Activated T-helper 9 cell treated with anti-CD3 and anti-CD28 coated beads, Interleukin-2, amount 50 U/mL, for 16 hours (primary cell): ENCODE results near the gene JMJD6.
A peak's percentile ranks its signal among the peaks of the same experiment; 100 is the strongest.
"Not testable (repeated sequence)": the region's sequence is repeated elsewhere in the genome, so short reads cannot be mapped to it uniquely, and the experiment has no call there.

ENCODE experiments used
- DNase-seq: peaks from one replicate; pipeline ENCODE4 v3.0.0-alpha.2; 2020; ENCODE audit warnings: low read depth

Gene JMJD6

DNA sequence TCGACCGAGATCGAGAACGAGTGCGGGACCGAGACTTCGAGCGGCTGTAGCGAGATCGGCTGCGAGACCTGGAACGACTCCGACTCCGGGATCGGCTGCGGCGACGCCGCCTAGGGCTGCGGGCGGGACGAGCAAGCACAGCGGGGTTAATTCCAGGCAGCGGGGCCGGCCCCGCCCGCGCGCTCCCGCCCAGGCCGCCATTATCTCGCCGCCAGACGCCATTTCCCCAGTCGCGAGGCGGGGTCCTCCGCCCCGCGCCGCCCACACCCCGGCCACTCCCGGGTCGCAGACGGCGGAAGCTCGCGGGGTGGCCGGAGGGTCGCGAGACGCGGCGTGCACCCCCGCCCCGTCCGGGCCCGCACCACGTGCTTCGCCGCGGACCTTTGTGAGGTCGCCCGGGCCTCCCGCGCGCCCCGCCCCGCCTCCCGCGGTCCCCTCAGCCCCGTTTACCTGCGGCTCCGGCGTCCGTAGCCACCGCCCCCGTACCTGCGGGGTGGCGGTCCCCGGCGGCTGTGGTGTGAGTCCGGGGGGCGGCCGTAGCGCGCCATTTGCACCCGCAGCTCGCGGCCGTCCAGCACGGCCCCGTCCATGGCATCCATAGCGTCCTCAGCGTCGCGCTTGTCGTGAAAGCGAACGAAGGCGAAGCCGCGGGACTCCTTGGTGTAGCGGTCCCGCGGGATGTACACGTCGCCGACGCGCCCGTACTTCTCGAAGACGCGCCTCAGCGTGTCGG, 10.1 kb upstream of the JMJD6 start:
- peak; percentile 58 for DNase-seq

DNA sequence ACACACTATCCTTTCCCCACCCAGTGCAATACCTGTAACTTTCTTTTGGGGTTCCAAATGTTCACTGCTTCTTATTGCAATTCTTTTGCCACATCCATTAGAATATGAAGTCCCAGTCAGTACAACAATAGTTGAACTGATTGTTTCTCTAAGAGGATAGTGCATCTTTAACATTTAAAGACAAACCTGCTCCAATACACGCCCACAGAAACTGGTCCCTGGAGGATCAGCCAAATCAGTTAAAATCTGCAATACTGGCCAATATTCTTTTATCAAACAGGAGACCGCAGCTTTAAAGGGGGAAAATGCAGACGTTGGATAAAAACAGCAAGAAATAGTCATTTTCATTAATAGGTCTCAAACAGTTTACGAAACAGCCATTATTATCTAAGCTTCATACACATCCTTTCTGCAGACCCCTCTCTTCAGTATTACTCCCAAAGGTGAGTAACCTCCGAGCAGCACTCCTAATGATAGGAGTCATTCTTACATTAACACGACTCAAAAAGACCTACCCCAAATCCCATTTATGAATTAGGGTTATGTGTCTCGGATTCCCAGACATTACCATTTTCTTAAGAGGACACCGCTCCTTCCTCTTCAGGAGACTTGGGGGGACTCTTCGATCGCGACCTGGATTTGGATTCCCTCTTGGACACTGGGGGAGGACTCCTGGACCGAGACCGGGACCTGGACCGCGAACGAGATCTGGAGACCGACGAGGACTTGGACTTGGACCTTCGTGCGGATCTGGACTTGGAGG, 9.4 kb upstream of the JMJD6 start:
- DNase-seq, result no peak

DNA sequence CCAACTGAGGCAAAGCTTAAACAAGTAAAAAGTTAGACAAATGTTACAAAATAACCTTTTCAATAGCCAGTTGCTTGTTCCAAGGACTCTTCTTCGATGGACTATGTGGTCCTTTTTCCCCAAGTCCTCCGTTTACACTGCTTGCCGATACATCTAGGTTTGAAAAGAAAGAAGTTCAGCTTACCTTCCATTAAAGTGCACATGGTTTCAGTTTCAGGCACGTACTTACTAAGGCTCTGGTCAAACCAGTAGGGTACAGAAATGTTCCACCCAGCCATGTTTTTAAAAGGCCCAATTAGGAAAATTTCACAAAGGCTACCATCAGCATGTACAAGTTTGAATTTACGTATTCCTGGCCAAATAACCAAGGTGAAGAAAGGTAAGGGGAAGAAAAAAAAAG, 8.6 kb upstream of the JMJD6 start:
- DNase-seq, result no peak

DNA sequence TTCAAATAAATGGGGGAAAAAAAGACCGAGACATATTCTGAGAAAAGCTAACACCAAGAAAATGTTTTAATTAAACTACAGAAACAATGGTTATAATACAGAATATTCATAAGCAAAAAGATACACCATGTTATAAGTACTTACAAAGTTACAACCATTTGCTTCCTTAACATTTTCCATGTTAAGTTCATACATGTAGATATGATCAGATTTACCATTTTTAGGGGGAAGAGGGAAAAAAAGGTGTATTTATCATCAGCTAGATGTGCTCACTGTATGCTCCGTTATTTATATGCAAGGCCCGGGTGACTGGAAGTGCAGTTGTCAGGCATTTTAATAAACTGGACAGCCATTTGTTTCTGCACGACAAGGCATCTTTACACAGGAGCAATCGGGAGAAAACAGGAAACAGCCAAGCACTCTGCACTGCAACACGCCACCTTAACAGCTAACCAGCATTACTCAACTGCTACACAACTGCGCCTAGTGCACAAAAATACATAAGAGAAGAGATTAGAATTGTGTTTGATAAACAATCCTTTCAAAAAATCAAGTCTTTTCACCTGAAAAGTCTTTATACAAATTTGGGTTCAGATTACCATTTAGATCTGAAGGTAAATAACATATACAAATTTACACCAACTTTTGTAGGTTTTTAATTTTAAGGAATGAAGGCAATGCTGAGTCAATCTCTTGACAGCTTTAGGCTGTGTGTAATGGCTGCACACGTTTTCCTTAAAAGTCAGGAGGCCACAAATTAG, 7.9 kb upstream of the JMJD6 start:
- no peak for DNase-seq

DNA sequence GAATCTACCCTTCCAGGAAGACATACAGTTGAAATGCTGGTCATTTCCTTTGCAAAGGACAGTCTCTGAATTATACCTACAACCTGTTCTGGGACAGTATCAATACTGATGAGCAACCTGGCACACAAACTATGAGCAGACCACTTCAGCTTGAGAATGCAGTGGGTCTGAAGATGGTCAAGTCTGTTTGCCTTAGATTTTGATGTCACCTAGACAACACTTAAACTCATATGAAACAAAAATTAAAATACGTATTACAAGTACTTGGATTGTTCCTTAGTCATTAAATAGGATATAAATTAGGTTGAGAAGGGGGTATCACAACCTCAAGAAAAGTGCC, 7.2 kb upstream of the JMJD6 start:
- DNase-seq, result no peak

DNA sequence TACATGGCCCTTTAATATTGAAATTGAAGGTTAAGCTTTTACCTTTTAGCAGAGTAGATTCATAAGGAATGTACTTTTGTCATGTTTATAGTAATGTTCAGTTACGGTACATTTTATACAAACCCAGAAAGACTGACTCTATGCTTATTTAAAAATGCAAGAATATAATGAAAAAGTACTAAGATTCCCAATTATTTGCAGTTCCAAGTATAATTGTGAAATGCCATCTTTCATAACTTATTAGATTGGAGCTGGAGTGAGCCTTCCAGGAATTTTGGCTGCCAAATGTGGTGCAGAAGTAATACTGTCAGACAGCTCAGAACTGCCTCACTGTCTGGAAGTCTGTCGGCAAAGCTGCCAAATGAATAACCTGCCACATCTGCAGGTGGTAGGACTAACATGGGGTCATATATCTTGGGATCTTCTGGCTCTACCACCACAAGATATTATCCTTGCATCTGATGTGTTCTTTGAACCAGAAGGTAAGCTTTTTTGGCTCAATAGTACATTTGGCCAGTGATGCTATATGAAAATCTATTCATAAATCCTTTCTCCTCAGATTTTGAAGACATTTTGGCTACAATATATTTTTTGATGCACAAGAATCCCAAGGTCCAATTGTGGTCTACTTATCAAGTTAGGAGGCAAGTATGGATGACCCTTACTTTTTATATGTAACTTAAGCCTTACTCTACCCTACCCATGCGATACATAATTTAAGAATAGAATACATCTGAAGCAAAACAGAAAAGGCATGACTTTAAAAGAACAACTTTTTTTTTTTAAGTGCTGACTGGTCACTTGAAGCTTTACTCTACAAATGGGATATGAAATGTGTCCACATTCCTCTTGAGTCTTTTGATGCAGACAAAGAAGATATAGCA, 6.6 kb upstream of the JMJD6 start:
- no peak for DNase-seq

DNA sequence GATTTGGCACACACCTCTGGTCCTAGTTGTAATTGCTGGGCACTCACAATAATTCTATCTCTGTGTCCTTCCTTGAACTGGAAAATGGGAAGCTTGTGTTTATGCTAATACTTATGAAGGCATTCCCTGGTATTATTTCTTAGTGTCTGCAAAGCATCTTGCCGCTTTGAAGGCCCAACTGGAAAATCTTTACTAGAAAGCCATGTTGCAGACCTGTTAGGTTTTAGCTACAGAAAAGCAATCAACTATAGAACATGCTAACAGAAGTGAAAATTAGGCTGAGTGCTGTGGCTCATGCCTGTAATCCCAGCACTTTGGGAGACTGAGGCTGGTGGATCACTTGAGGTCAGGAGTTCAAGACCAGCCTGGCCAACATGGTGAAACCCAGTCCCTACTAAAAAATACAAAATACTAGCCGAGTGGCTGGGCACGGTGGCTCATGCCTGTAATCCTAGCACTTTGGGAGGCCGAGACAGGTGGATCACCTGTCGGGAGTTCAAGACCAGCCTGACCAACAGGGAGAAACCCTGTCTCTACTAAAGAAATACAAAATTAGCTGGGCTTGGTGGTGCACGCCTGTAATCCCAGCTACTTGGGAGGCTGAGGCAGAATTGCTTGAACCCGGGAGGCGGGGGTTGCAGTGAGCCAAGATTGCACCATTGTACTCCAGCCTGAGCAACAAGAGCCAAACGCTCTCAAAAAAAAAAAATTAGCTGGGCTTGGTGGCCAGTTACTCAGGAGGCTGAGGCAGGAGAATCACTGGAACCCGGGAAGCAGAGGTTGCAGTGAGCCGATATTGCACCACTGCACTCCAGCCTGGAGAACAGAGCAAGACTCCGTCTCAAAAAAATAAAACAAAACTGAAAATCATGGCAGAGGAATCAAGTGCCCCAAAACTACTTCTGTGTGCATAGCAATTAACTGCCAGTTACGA, 5.7 kb upstream of the JMJD6 start:
- not testable (repeated sequence) for DNase-seq

DNA sequence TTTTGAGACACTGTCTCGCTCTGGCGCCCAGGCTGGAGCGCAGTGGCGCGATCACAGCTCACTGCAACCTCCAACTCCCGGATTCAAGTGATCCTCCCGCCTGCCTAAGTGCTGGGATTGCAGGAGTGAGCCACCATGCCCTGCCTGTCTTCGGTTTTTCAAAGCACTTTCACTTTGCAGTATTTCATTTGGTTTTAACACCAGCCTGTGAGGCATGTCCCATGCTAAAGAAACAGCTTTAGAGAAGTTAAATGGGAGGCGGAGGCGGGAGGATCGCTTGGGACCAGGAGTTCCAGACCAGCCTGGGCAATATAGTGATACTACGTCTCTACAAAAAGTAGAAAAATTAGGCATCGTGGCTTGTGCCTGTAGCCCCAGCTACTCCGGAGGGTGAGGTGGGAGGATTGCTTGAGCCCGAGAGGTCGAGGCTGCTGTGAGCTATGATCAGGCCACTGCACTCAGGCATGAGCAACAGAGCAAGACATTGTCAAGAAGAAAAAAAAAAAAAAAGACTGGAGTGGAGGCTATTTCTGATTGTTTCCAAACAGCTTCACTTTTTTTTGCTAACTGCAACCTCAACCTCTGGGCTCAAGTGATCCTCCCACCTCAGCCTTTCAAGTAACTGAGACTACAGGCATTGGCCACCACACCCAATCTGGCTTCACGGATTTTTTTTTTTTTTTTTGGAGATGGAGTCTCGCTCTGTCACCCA, 1.5 kb upstream of the JMJD6 start:
- no peak for DNase-seq

DNA sequence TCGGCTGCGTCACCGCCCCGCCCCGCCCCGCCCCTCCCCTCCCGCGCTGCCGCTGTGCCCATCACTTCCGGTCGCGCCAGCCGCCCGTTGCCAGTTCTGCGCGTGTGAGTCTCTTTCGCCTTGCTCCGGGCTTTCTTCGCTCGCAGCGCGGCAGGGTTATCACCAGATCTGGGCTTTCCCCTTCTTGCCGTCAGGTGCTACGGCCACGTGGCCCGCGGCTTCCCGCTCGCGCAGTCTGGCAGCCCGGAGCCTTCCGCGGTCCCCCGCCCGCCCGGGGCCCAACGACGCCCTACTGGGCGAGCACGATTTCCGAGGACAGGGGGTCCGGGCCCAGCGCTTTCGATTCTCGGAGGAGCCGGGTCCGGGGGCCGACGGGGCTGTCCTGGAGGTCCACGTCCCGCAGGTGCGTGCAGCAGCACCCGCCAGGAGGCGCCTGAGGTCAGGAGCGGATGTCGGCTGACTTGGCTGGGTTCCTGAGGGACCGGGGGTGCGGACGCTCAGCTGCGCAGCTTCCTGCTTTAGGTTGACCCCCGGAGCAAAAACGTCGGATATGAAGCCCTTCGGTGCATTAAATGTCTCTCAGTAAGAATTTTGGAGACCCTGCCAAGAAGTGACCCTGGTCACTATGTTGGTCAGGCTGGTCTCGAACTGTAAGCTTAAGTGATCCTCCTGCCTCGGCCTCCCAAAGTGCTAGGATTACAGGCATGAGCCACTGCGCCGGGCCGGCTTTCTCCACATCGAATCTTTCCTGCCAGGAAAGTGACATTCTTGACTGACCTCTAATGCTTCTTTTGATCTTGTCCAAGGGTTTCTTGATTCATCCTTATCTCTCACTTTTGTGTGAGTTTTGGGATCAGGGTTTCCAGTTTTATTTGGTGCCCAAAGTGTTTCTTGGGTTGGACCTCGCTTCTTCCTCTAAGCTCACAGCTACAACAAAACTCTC, 641 bp upstream of the JMJD6 start, which contains the start of gene METTL23:
TSS of gene METTL23 (plus strand) at position 64 of the 943 bp plus-strand sequence. CDS start 2,872 bp downstream, outside the sequence.
- peak; percentile 70 for DNase-seq

DNA sequence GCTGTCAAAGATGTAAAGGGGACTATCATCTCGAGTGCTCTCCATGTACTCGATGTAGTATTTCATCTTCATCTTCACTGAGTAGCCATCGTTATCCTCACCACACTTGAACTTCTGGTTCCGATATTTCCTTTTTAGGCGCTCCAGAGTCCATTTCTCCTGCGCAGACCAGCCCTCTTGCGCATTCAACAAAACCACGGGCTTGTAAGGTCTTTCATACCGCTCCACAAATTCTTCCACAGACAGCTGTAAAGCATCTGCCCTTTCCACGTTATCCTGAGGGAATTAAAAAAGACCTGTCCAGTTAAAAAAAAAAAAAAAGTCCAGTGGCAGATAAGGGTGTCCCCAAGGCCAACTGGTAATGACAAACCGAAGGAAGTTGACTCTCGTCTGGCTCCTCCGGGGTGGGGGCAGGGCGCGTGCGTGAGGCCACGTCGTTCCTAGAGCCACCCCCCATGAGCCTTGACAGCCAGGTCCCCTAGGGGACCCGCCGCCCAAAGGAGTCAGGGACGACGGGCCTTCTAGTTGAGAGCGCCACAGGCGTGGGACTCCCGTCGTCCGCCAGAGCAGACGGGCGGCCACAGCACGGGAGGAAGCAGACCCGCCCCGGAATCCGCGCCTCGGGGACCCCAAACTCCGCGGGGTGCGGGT, 701 bp downstream of the JMJD6 start:
- peak; percentile 67 for DNase-seq

DNA sequence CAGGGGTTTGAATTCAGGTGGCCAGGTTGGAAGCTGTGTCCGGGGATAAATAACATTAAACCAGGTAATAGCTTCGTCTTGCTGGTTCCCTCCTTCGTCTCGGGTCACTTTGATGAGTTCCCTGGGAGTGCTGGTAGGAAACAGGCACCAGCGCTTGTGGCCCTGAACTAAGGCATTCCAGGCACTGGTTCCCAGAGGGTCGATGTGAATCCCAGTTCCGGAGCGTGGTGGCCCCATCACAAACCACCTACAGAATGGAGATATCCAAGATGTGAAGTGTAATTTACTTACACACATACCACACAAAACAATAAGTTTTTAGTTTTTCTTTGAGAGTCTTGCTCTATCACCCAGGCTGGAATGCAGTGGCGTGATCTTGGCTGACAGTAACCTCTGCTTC, 2.6 kb downstream of the JMJD6 start:
- no peak for DNase-seq

DNA sequence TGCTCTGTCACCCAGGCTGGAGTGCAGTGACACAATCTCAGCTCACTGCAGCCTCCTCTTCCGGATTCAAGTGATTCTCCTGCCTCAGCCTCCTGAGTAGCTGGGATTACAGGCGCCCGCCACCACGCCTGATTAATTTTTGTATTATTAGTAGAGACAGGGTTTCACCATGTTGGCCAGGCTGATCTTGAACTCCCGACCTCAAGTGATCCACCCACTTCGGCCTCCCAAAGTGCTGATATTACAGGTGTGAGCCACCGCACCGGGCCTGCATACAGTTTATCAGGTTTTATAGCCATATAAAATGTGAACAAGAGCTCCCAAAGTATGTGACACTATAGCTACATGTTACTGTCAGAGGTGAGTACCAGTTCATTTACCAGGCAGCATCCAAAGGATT, 3.4 kb downstream of the JMJD6 start:
- DNase-seq, result not testable (repeated sequence)

DNA sequence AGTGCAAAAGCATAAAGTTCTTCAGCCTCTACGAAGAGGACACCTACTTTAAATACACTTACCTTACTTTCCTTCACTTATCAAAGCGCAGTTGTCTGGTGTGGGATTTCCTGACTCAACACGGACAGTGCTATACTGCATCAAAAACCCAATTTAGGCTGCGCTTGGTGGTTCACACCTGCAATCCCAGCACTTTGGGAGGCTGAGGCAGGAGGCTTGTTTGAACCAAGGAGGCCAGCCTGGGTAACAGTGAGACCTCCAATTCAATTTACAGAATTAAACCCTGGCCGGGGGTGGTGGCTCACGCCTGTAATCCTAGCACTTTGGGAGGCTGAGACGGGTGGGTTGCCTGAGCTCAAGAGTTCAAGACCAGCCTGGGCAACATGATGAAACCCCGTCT, 4.1 kb downstream of the JMJD6 start:
- no peak for DNase-seq

DNA sequence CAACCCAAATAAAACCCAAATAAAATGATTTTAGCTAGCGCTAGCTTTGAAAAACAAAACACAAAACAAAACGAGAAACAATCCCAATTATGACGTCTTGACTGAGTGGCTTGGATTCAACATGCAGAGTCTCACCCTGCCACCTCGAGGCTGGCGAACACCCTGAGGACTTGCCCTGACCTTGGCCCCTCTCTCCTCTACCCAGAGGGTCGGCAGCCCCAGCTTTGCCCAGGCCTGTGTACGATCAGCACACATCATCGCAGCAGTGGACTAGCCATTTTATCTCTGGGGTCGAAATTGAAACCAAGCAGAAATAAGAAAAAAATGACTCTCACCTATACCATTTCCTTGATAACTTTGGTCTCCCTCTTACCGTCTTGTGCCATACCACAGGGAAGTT, 4.9 kb downstream of the JMJD6 start:
- no peak for DNase-seq

DNA sequence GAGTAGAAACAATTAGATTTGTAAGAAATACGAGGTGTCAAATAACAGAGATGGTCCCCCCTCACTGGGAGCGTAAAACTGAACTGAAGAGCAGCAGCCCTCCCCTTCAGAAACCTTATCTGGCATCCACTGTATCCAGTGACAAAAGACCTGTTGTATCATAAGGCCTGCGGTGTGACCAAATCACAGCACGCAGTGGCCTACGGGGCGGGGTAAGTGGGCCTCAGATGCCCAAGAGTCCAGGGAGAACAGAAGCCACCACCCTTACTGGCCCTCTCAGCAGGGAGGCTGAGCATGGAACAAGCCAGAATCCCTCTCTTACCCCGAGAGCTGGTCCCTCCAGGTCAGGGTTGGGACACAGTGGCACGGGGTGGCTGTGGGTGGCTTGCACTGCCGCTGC, 5.5 kb downstream of the JMJD6 start:
- no peak for DNase-seq

DNA sequence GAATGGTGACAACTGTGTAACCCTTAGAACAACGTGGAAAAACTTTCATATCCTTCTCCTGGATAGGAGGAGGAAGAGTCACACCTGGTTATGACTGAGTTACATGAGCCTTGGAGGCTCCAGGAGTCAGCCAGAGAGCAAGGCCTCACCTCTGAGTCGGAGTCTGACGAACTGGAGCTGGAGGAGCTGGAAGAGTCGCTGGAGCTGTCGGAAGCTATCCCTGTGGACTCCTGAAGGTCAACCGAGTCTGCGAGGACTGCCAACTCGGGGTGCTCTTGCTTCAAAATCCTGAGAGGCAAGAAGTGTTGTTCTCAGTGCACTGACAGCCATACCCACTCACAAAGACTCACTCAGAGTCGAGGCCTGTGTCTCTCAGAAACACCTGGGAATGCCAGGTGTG, 6.2 kb downstream of the JMJD6 start:
- no peak for DNase-seq

DNA sequence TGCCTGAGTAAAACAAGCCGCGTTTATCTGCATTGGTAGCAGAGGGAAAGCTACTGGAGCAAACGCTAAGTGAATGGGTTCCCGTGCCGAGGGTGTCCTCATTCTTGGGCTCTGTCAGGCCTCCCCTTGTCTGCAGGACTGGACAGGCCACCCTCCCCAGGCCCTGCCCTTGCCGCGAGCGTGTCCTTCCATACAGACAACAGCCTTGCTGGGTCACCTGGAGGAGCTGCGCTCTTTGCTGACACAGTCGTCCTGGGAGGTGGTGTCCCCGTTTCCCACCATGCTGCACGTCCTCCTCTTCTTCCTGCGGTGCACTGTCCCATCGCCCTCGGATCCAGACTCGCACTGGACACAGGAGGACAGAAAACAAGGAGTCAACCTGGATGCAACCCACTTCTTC, 7.9 kb downstream of the JMJD6 start:
- no peak for DNase-seq

DNA sequence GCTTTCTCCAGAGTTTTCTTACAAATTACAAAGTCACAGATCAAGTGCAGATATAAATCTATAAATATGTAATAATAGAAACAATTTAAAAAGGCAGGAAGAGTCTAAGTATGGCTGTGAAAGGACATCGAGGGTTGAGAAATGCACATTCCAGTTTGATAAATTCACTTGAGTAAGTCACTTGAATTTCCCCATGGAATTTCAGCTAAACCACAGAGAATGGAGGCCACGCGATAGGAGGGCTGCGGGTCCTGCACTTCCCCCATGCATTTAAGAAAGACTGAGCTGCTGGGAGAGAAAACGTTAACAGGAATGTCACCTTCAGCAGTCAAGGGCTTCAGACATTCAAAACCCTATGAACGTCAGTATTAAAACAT, 9.6 kb downstream of the JMJD6 start:
- no peak for DNase-seq
